ENCODE measurements around the gene APOA5. TPM values are rescaled to one million over a fixed set of nuclear protein-coding genes. Genes with fewer than 3 reads are reported as not detected.

Gene APOA5
- total and polyA plus RNA-seq, 2 of the 13 experiments (the other 11 are each of a cell fraction or from before 2014, with no cell fraction given), result 44.0 to 49.1 TPM

GRCh38 chr11:116840224-116840745 is 48.6 kb upstream of the APOA5 start (continued):
- no peak for TF ChIP-seq ZSCAN22 (CRISPR knock-in tag; IDR thresholded peaks at IDR 0.05)
- no peak for TF ChIP-seq ZNF678 (CRISPR knock-in tag; IDR thresholded peaks at IDR 0.05)
- TF ChIP-seq BCL3 (CRISPR knock-in tag; IDR thresholded peaks at IDR 0.05), result 0 out of 2 replicates have a peak, but pooled peaks have one; percentile 36
- no peak for TF ChIP-seq ZNF414 (CRISPR knock-in tag; IDR thresholded peaks at IDR 0.05)
- no peak for TF ChIP-seq SP1 (IDR thresholded peaks at IDR 0.05)
- no peak for TF ChIP-seq SP1 (CRISPR knock-in tag; IDR thresholded peaks at IDR 0.05)
- peak; percentile 12 for TF ChIP-seq HOXA5 (CRISPR knock-in tag; IDR thresholded peaks at IDR 0.05)
- no peak for TF ChIP-seq JUN (CRISPR knock-in tag; IDR thresholded peaks at IDR 0.05)
- no peak for TF ChIP-seq BATF2 (CRISPR knock-in tag; IDR thresholded peaks at IDR 0.05)
- TF ChIP-seq GTF2F1 (IDR thresholded peaks at IDR 0.05; ENCODE audit: low read length), result no peak
- TF ChIP-seq HINFP (CRISPR knock-in tag; IDR thresholded peaks at IDR 0.05; ENCODE audit: low read depth), result no peak
- no peak for TF ChIP-seq NRL (CRISPR knock-in tag; IDR thresholded peaks at IDR 0.05; ENCODE audit: borderline replicate concordance)
- no peak for TF ChIP-seq ZNF468 (CRISPR knock-in tag; IDR thresholded peaks at IDR 0.05)
- TF ChIP-seq ZBTB7A (CRISPR knock-in tag; IDR thresholded peaks at IDR 0.05), result no peak
- TF ChIP-seq LCORL (IDR thresholded peaks at IDR 0.05), result no peak
- TF ChIP-seq LCORL (CRISPR knock-in tag; IDR thresholded peaks at IDR 0.05), result no peak
- no peak for TF ChIP-seq TRIM22 (IDR thresholded peaks at IDR 0.05)
- TF ChIP-seq ZNF614 (CRISPR knock-in tag; IDR thresholded peaks at IDR 0.05; ENCODE audit: borderline replicate concordance), result no peak
- TF ChIP-seq ZNF75D (CRISPR knock-in tag; IDR thresholded peaks at IDR 0.05; ENCODE audit: borderline replicate concordance), result no peak
- no peak for TF ChIP-seq HNRNPLL (IDR thresholded peaks at IDR 0.05; ENCODE audit: low read depth, low read length, poor library complexity, severe bottlenecking)
- no peak; the same call in 1 of the 2 replicates for TF ChIP-seq ADNP (CRISPR knock-in tag; IDR thresholded peaks at IDR 0.05)
- TF ChIP-seq YEATS4 (CRISPR knock-in tag; IDR thresholded peaks at IDR 0.05; ENCODE audit: borderline replicate concordance), result 0 out of 2 replicates have a peak, but pooled peaks have one; percentile 37
- TF ChIP-seq ZBTB3 (CRISPR knock-in tag; IDR thresholded peaks at IDR 0.05; ENCODE audit: borderline replicate concordance, low read depth), result no peak
- TF ChIP-seq NCOA5 (CRISPR knock-in tag; IDR thresholded peaks at IDR 0.05), result no peak
- TF ChIP-seq RCOR2 (CRISPR knock-in tag; IDR thresholded peaks at IDR 0.05), result 0 out of 2 replicates have a peak, but pooled peaks have one; percentile 22
- no peak for TF ChIP-seq ZNF850 (CRISPR knock-in tag; conservative IDR thresholded peaks at IDR 0.05)
- no peak for TF ChIP-seq SNRNP70 (IDR thresholded peaks at IDR 0.05; ENCODE audit: low read depth, low read length)
- TF ChIP-seq KDM5A (IDR thresholded peaks at IDR 0.05; ENCODE audit: borderline replicate concordance, low read length), result no peak

All from HepG2 (cell line).